K562 (cell line): ENCODE results near the gene GADL1. TPM values are rescaled to one million over a fixed set of nuclear protein-coding genes. Genes with fewer than 3 reads are reported as not detected.

Experiments used
- ATAC-seq: fragments of 200-7000 bp; cut with Tn5 transposase; 3 replicates; pipeline ENCODE4 v1.9.1; 2020; ENCODE audit warnings: moderate library complexity
- BruUV-seq: library from RNA; stranded (reverse); fragments of 400-500 nt; replicated peaks from 2 replicates; lab custom pipeline; 2021; lab: Mats Ljungman, UMichigan
- CTCF ChIA-PET: fragments of 300-600 bp; formaldehyde crosslinking; extraction: SDS; loops from one replicate; lab custom pipeline; 2021; ENCODE audit warnings: low intra/inter-chr PET ratio; lab: Yijun Ruan, JAX
- POLR2A ChIA-PET: fragments of 300-600, 350-650 bp; sonication (Branson Sonifier 250); formaldehyde crosslinking; extraction: SDS; loops from one replicate; lab custom pipeline; 2021; ENCODE audit warnings: antibody characterized with exemption, inconsistent platforms; lab: Yijun Ruan, JAX
- DNase-seq, 4 experiments: peaks; one replicate each; pipeline versions ENCODE4 v3.0.0 to v3.0.0-alpha.2; 2011 to 2018; ENCODE audit warnings: low spot score in 3 of 4, mixed read lengths in 3 of 4; ENCODE audit errors: extremely low read depth in 1 of 4
- FAIRE-seq: peaks from 2 replicates; lab custom pipeline; 2011; peaks lifted over from hg19 to GRCh38; lab: Jason Lieb, UNC
- H2AFZ ChIP-seq: 2 replicates; pipeline ENCODE4 v1.6.0; 2011; ENCODE audit warnings: low read depth, low read length, control low read depth, inconsistent platforms
- H3K27ac ChIP-seq: fragments of 200-600 bp; 3 replicates; pipeline ENCODE4 v1.8.0; 2011; ENCODE audit warnings: low read depth, mild to moderate bottlenecking, control low read depth, inconsistent platforms, low read length, moderate library complexity, mixed read lengths; ENCODE audit errors: extremely low read depth
- H3K27me3 ChIP-seq, 2 experiments: fragments of 300-600 bp in 1 of 2; 2 replicates in 1 of 2; 3 replicates in 1 of 2; pipeline versions ENCODE4 v1.6.0 to v1.8.0; 2011; ENCODE audit warnings: inconsistent platforms in 2 of 2, low read length in 2 of 2, mild to moderate bottlenecking in 1 of 2, mixed read lengths in 1 of 2, moderate library complexity in 1 of 2; ENCODE audit not compliant: control insufficient read depth in 2 of 2, insufficient read depth in 2 of 2
- H3K36me3 ChIP-seq: fragments of 300-600 bp; 3 replicates; pipeline ENCODE4 v1.8.0; 2011; ENCODE audit warnings: mild to moderate bottlenecking, low read length, inconsistent platforms; ENCODE audit not compliant: control insufficient read depth, insufficient read depth
- H3K4me1 ChIP-seq, 2 experiments: fragments of 200-600 bp in 1 of 2; replicated peaks in 1 of 2; 2 replicates in 1 of 2; 3 replicates in 1 of 2; pipeline versions ENCODE4 v1.5.1 to v1.8.0; 2011; ENCODE audit warnings: inconsistent platforms in 2 of 2, low read length in 2 of 2, mild to moderate bottlenecking in 1 of 2, mixed read lengths in 1 of 2, moderate library complexity in 1 of 2; ENCODE audit not compliant: control insufficient read depth in 2 of 2, insufficient read depth in 2 of 2
- H3K4me2 ChIP-seq: 2 replicates; pipeline ENCODE4 v1.6.1; 2011; ENCODE audit warnings: low read length, control low read depth, inconsistent platforms, mixed read lengths; ENCODE audit not compliant: insufficient read depth
- H3K4me3 ChIP-seq: fragments of 200-600 bp; sonication (generic), shearing (Covaris generic); 2 replicates; pipeline ENCODE4 v1.5.1; 2016; ENCODE audit warnings: control low read depth, inconsistent platforms
- H3K79me2 ChIP-seq: fragments of 200-600 bp; 3 replicates; pipeline ENCODE4 v1.8.0; 2011; ENCODE audit warnings: low read length, inconsistent platforms; ENCODE audit not compliant: control insufficient read depth, insufficient read depth
- H3K9ac ChIP-seq, 2 experiments: 2 replicates each; pipeline versions ENCODE4 v1.6.0 to v1.6.1; 2011; ENCODE audit warnings: low read depth in 2 of 2, low read length in 2 of 2, control low read depth in 1 of 2, inconsistent platforms in 1 of 2, mild to moderate bottlenecking in 1 of 2, mixed read lengths in 1 of 2; ENCODE audit not compliant: insufficient read depth in 1 of 2
- H3K9me1 ChIP-seq: one replicate; pipeline ENCODE4 v1.6.0; 2011; ENCODE audit warnings: inconsistent platforms, mild to moderate bottlenecking, low read length, moderate library complexity; ENCODE audit not compliant: control insufficient read depth, insufficient read depth
- H3K9me3 ChIP-seq: replicated peaks from 2 replicates; pipeline ENCODE4 v1.5.1; 2011; ENCODE audit warnings: low read depth, low read length, inconsistent platforms; ENCODE audit not compliant: control insufficient read depth, insufficient read depth
- H4K20me1 ChIP-seq: replicated peaks from 2 replicates; pipeline ENCODE4 v1.6.1; 2011; ENCODE audit warnings: low read length, inconsistent platforms, mixed read lengths; ENCODE audit not compliant: control insufficient read depth, insufficient read depth
- ADNP ChIP-seq: fragments of 200-800 bp; sonication (Bioruptor generic); IDR thresholded peaks from 2 replicates; pipeline ENCODE4 v1.6.1; 2016; ENCODE audit warnings: missing genetic modification characterization, missing compliant biosample characterization
- EZH2 ChIP-seq: IDR thresholded peaks from 2 replicates; pipeline ENCODE4 v1.6.1; 2012; ENCODE audit warnings: low read depth, mild to moderate bottlenecking, inconsistent platforms, low read length, borderline replicate concordance
- GABPA ChIP-seq: fragments of 200-800 bp; sonication (Bioruptor generic); conservative IDR thresholded peaks from 2 replicates; pipeline ENCODE4 v1.6.1; 2016; ENCODE audit warnings: low read depth, missing genetic modification characterization, missing compliant biosample characterization
- HLTF ChIP-seq: fragments of 450-650 bp; IDR thresholded peaks from 2 replicates; pipeline ENCODE4 v1.6.1; 2016
- SFPQ ChIP-seq: fragments of 200-400 bp; formaldehyde crosslinking; IDR thresholded peaks from 2 replicates; pipeline ENCODE4 v1.6.1; 2017; ENCODE audit warnings: mild to moderate bottlenecking, low read depth, low read length, moderate library complexity
- SP1 ChIP-seq: sonication (generic); formaldehyde crosslinking; IDR thresholded peaks from 2 replicates; pipeline ENCODE4 v1.8.1; 2022; ENCODE audit warnings: mild to moderate bottlenecking, missing genetic modification reagents
- ZNF239 ChIP-seq: fragments of 250-450 bp; sonication (Bioruptor Pico); IDR thresholded peaks from 2 replicates; pipeline ENCODE4 v1.4.0; 2020; ENCODE audit warnings: mild to moderate bottlenecking
- ZNF316 ChIP-seq: fragments of 450-650 bp; IDR thresholded peaks from 2 replicates; pipeline ENCODE4 v1.6.1; 2016
- WGBS: fragments of 100-300 bp; shearing (Covaris generic); methylation state at CpG from one replicate; pipeline ENCODE4 v1.1.6; 2016; ENCODE audit warnings: low coverage, mixed read lengths; ENCODE audit not compliant: insufficient coverage; ENCODE audit errors: missing lambda C conversion rate; 5-methylcytosine and 5-hydroxymethylcytosine counted together
- in situ Hi-C: fragments of 300-500 bp; cut with MboI; formaldehyde crosslinking; loops from 4 replicates; pipeline ENCODE4 v1.15.0; 2018; ENCODE audit warnings: inconsistent platforms, mixed read lengths
- intact Hi-C: fragments of 100-400 bp; cut with micrococcal nuclease; formaldehyde crosslinking; loops from 2 replicates; pipeline ENCODE4 v1.14.2; 2022
- polyA plus RNA-seq, 8 experiments: library from polyadenylated mRNA; depleted of rRNA in 4 of 8; stranded (reverse) in 5 of 8; unstranded in 3 of 8; fragments of >200 nt; fragmentation: Nextera tagmentation in 2 of 8; fragmentation: Illumina TruSeq in 1 of 8; extraction: Ambion mirVana in 2 of 8; extraction: Trizol in 1 of 8; gene quantifications; 2 replicates each; pipeline versions ENCODE4 v1.2.1 to v1.2.3, GENCODE V29; 2011 to 2014; ENCODE audit warnings: inconsistent platforms in 1 of 8, missing spikeins in 1 of 8
- total RNA-seq, 7 experiments: library from RNA; depleted of rRNA in 6 of 7; stranded (reverse); fragments of >200 nt in 6 of 7; fragmentation: Illumina TruSeq in 2 of 7; extraction: Trizol in 2 of 7; gene quantifications; 2 replicates each; pipeline versions ENCODE4 v1.2.1 to v1.2.3, GENCODE V29; 2011 to 2021; ENCODE audit warnings: low replicate concordance in 1 of 7
- TF ChIP-seq, protein P1 (sequence below): sonication (generic); formaldehyde crosslinking; IDR thresholded peaks from 2 replicates; pipeline ENCODE4 v1.8.0; 2022; ENCODE audit warnings: missing genetic modification reagents, mild to moderate bottlenecking, borderline replicate concordance
- TF ChIP-seq, protein P2 (sequence below): sonication (generic); formaldehyde crosslinking; IDR thresholded peaks from 2 replicates; pipeline ENCODE4 v1.8.0; 2023; ENCODE audit warnings: missing genetic modification reagents, mild to moderate bottlenecking, borderline replicate concordance

The GADL1 gene
- total and polyA plus RNA-seq, 9 of the 15 experiments (the other 6 are each of a cell fraction or from before 2014, with no cell fraction given): 0.07 TPM; not detected in 8

DNA sequence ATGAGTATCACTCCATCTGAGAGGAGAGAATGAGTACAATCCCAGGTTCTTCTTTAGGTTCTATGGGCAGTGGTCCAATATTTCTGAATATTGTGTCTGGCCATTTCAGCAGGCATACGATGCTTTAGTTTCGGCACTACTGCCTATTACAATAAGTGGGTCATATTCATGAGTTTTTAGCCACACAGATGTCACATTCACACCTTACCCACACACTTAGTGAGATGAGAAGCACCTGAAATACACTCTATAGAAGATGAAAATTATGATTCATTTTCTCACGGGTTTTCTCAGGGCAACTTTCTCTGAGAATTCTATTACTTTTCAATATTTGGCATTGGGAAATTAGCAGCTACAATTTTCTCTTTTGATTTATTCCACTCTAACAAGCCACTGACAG lies 155.9 kb downstream of the GADL1 start:
- intact Hi-C loops: no loop called here
- no peak for DNase-seq
- FAIRE-seq: no peak

More for the DNA sequence above, 155.9 kb downstream of the GADL1 start:
- BruUV-seq: no TSS peak
- H3K27ac ChIP-seq: no peak overlapping the region
- no peak overlapping the region for H3K9ac ChIP-seq
- H3K4me2 ChIP-seq: no peak overlapping the region
- no peaks in the 10 kb centered on the region for H3K9me1 ChIP-seq
- no peaks in the 10 kb centered on the region for H3K4me1 ChIP-seq
- H3K9me3 ChIP-seq: no peaks in the 10 kb centered on the region
- H3K79me2 ChIP-seq: no peaks in the 10 kb centered on the region
- ATAC-seq: no peak
- ChIA-PET POLR2A (no interaction called here), CTCF (no interaction called here)
- no peak overlapping the region for H3K4me3 ChIP-seq
- H3K36me3 ChIP-seq: no peaks in the 10 kb centered on the region
- in situ Hi-C loops: no loop called here
- no peak overlapping the region for H2AFZ ChIP-seq
- no peaks in the 10 kb centered on the region for H3K27me3 ChIP-seq
- H4K20me1 ChIP-seq: no peaks in the 10 kb centered on the region
- WGBS: 0% methylated on average over 3 of the region's 3 CpGs
- TF ChIP-seq SP1 (CRISPR knock-in tag) (no peak), HLTF (no peak), GABPA (tag) (no peak), ZNF316 (no peak), EZH2 (no peak), ZNF239 (CRISPR knock-in tag) (no peak), ADNP (no peak), SFPQ (no peak)
- TF ChIP-seq, protein P1, sequence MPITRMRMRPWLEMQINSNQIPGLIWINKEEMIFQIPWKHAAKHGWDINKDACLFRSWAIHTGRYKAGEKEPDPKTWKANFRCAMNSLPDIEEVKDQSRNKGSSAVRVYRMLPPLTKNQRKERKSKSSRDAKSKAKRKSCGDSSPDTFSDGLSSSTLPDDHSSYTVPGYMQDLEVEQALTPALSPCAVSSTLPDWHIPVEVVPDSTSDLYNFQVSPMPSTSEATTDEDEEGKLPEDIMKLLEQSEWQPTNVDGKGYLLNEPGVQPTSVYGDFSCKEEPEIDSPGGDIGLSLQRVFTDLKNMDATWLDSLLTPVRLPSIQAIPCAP (CRISPR knock-in tag): no peak
- TF ChIP-seq, protein P2, sequence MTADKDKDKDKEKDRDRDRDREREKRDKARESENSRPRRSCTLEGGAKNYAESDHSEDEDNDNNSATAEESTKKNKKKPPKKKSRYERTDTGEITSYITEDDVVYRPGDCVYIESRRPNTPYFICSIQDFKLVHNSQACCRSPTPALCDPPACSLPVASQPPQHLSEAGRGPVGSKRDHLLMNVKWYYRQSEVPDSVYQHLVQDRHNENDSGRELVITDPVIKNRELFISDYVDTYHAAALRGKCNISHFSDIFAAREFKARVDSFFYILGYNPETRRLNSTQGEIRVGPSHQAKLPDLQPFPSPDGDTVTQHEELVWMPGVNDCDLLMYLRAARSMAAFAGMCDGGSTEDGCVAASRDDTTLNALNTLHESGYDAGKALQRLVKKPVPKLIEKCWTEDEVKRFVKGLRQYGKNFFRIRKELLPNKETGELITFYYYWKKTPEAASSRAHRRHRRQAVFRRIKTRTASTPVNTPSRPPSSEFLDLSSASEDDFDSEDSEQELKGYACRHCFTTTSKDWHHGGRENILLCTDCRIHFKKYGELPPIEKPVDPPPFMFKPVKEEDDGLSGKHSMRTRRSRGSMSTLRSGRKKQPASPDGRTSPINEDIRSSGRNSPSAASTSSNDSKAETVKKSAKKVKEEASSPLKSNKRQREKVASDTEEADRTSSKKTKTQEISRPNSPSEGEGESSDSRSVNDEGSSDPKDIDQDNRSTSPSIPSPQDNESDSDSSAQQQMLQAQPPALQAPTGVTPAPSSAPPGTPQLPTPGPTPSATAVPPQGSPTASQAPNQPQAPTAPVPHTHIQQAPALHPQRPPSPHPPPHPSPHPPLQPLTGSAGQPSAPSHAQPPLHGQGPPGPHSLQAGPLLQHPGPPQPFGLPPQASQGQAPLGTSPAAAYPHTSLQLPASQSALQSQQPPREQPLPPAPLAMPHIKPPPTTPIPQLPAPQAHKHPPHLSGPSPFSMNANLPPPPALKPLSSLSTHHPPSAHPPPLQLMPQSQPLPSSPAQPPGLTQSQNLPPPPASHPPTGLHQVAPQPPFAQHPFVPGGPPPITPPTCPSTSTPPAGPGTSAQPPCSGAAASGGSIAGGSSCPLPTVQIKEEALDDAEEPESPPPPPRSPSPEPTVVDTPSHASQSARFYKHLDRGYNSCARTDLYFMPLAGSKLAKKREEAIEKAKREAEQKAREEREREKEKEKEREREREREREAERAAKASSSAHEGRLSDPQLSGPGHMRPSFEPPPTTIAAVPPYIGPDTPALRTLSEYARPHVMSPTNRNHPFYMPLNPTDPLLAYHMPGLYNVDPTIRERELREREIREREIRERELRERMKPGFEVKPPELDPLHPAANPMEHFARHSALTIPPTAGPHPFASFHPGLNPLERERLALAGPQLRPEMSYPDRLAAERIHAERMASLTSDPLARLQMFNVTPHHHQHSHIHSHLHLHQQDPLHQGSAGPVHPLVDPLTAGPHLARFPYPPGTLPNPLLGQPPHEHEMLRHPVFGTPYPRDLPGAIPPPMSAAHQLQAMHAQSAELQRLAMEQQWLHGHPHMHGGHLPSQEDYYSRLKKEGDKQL (CRISPR knock-in tag): no peak
